Measurements from ENCODE around the gene CLCA2.

The CLCA2 gene

GRCh38 chr1:86505564-86505902 lies 81.6 kb downstream of the CLCA2 start:
- POLR2A ChIA-PET = no interaction called here
- CTCF ChIA-PET = interaction anchor here (1.1 to 7.9 kb wide), 10 partner anchors 10 to 199 kb away, joined by 3 to 81 read pairs (median 6); partner anchors contain the start of gene SH3GLB1
- TF ChIP-seq, protein P1, sequence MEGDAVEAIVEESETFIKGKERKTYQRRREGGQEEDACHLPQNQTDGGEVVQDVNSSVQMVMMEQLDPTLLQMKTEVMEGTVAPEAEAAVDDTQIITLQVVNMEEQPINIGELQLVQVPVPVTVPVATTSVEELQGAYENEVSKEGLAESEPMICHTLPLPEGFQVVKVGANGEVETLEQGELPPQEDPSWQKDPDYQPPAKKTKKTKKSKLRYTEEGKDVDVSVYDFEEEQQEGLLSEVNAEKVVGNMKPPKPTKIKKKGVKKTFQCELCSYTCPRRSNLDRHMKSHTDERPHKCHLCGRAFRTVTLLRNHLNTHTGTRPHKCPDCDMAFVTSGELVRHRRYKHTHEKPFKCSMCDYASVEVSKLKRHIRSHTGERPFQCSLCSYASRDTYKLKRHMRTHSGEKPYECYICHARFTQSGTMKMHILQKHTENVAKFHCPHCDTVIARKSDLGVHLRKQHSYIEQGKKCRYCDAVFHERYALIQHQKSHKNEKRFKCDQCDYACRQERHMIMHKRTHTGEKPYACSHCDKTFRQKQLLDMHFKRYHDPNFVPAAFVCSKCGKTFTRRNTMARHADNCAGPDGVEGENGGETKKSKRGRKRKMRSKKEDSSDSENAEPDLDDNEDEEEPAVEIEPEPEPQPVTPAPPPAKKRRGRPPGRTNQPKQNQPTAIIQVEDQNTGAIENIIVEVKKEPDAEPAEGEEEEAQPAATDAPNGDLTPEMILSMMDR (IDR thresholded peaks at IDR 0.05; ENCODE audit: control extremely low read depth, extremely low read depth, low read depth, missing control alignments) = no peak
- DNase-seq (ENCODE audit: extremely low spot score) = no peak
